Measurements from ENCODE around the gene MBTPS1. TPM values are rescaled to one million over a fixed set of nuclear protein-coding genes. Genes with fewer than 3 reads are reported as not detected.

The MBTPS1 gene
- polyA plus RNA-seq, 2 of the 4 experiments (the other 2 are of a cell fraction), result 50.3 to 88.4 TPM

GRCh38 chr16:84165746-84166145, 49.0 kb upstream of the MBTPS1 start:
- POLR2A ChIA-PET, result no interaction called here
- 85% methylated on average over 7 of the region's 7 CpGs for WGBS (ENCODE audit: missing lambda C conversion rate)

GRCh38 chr16:84161801-84162200, 45.1 kb upstream of the MBTPS1 start:
- ChIA-PET POLR2A (no interaction called here), CTCF (interaction anchor here (0.9 to 2.0 kb wide), 3 partner anchors 14 to 322 kb away, joined by 4 to 12 read pairs (median 4); partner anchors contain the start of gene TAF1C)
- no peak overlapping the region for H3K4me3 ChIP-seq
- FAIRE-seq (no peak), ATAC-seq (no peak), DNase-seq (ENCODE audit: low read depth in 1 of 2, low spot score in 1 of 2) (no peak)
- TF ChIP-seq RCOR1 (IDR thresholded peaks at IDR 0.05; ENCODE audit: low read depth, low read length) (no peak), NR3C1 (IDR thresholded peaks at IDR 0.05) (no peak), CBX2 (IDR thresholded peaks at IDR 0.05; ENCODE audit: borderline replicate concordance, low read depth) (no peak), HMGXB4 (CRISPR knock-in tag; IDR thresholded peaks at IDR 0.05; ENCODE audit: borderline replicate concordance) (no peak), ELK1 (IDR thresholded peaks at IDR 0.05; ENCODE audit: low read depth, low read length) (no peak), HOXB5 (CRISPR knock-in tag; IDR thresholded peaks at IDR 0.05) (no peak), EP300 (IDR thresholded peaks at IDR 0.05) (no peak), NFE2L2 (conservative IDR thresholded peaks at IDR 0.05; ENCODE audit: low read length) (no peak), GATA3 (IDR thresholded peaks at IDR 0.05; ENCODE audit: borderline replicate concordance) (no peak), ZNF302 (CRISPR knock-in tag; IDR thresholded peaks at IDR 0.05) (no peak), TFCP2L1 (CRISPR knock-in tag; IDR thresholded peaks at IDR 0.05) (no peak), EHF (CRISPR knock-in tag; IDR thresholded peaks at IDR 0.05) (no peak)
- H3K4me1 ChIP-seq, result no peaks in the 10 kb centered on the region
- H3K4me2 ChIP-seq, result no peak overlapping the region
- 35% methylated on average over 3 of the region's 3 CpGs for WGBS (ENCODE audit: missing lambda C conversion rate)
- no peak overlapping the region for H3K27ac ChIP-seq
- no peaks in the 10 kb centered on the region for H3K9me3 ChIP-seq

More at GRCh38 chr16:84165746-84166145, 49.0 kb upstream of the MBTPS1 start:
- H3K27ac ChIP-seq, result no peak overlapping the region
- CTCF ChIA-PET, result interaction anchor here (0.6 to 4.2 kb wide), 6 partner anchors 10 to 345 kb away, joined by 3 to 14 read pairs (median 3); partner anchors contain the start of gene TAF1C
- no peak overlapping the region for H3K4me3 ChIP-seq
- no peak overlapping the region for H3K4me2 ChIP-seq
- ATAC-seq, result no peak
- no peak for TF ChIP-seq EHMT2 (IDR thresholded peaks at IDR 0.05; ENCODE audit: low read depth)
- TF ChIP-seq POLR2AphosphoS2 (conservative IDR thresholded peaks at IDR 0.05; ENCODE audit: low read length), result no peak
- TF ChIP-seq HEYL (CRISPR knock-in tag; IDR thresholded peaks at IDR 0.05), result no peak
- TF ChIP-seq FOXS1 (CRISPR knock-in tag; IDR thresholded peaks at IDR 0.05), result no peak
- TF ChIP-seq POLR2A (IDR thresholded peaks at IDR 0.05; ENCODE audit: low read length), result no peak
- TF ChIP-seq SREBF2 (IDR thresholded peaks at IDR 0.05), result no peak
- TF ChIP-seq NR3C1 (IDR thresholded peaks at IDR 0.05), result no peak
- TF ChIP-seq E2F6 (IDR thresholded peaks at IDR 0.05; ENCODE audit: borderline replicate concordance, low read depth), result no peak
- TF ChIP-seq ZFP36 (IDR thresholded peaks at IDR 0.05; ENCODE audit: borderline replicate concordance, partially characterized antibody), result no peak
- TF ChIP-seq JUN (IDR thresholded peaks at IDR 0.05), result no peak
- no peak for TF ChIP-seq REST (IDR thresholded peaks at IDR 0.05)
- no peak for TF ChIP-seq CBX2 (IDR thresholded peaks at IDR 0.05; ENCODE audit: borderline replicate concordance, low read depth)
- TF ChIP-seq KDM5A (IDR thresholded peaks at IDR 0.05), result no peak
- TF ChIP-seq USF2 (IDR thresholded peaks at IDR 0.05), result no peak
- no peak for DNase-seq (ENCODE audit: low read depth in 1 of 2, low spot score in 1 of 2)
- H3K4me1 ChIP-seq, result no peaks in the 10 kb centered on the region
- FAIRE-seq, result no peak
- H3K9me3 ChIP-seq, result no peaks in the 10 kb centered on the region
